ENCODE results near the gene DHX9. TPM values are rescaled to one million over a fixed set of nuclear protein-coding genes. Genes with fewer than 3 reads are reported as not detected.

DHX9 gene
- total and polyA plus RNA-seq, 10 of the 15 experiments (the other 5 are each of a cell fraction or from before 2014, with no cell fraction given), result 90.7 to 234 (median 217) TPM

GRCh38 chr1:182848736-182849135, 9.6 kb downstream of the DHX9 start:
- no peaks in the 10 kb centered on the region for H3K27me3 ChIP-seq (replicated peaks in 1 of 2; ENCODE audit: control insufficient read depth in 2 of 2, insufficient read depth in 2 of 2, low read length in 1 of 2)
- H3K79me2 ChIP-seq (ENCODE audit: control insufficient read depth, insufficient read depth, low read length), result peaks cover 73% of the 10 kb centered on the region
- no TSS peak for BruUV-seq (replicated peaks)
- ChIA-PET SMC1A (ENCODE audit: uncharacterized antibody, unreplicated experiment) (no interaction called here), CTCF (no interaction called here), RAD21 (ENCODE audit: unreplicated experiment) (no interaction called here), POLR2A (no interaction called here)
- intact Hi-C loops (cut with micrococcal nuclease; ENCODE audit: unreplicated experiment) (loop anchor here (5.0 kb wide), 1 partner anchor 39 kb away; no protein-coding TSS in a partner anchor), in situ Hi-C loops (cut with MboI) (no loop called here)
- H3K9me3 ChIP-seq (replicated peaks; ENCODE audit: control insufficient read depth, insufficient read depth, low read length), result no peaks in the 10 kb centered on the region
- peaks cover 15% of the 10 kb centered on the region for H3K4me1 ChIP-seq (ENCODE audit: control insufficient read depth, insufficient read depth, low read length)
- H4K20me1 ChIP-seq (ENCODE audit: control insufficient read depth, insufficient read depth), result peaks cover 16% of the 10 kb centered on the region
- no peak overlapping the region for H2AFZ ChIP-seq (ENCODE audit: control insufficient read depth, low read depth, low read length)
- TF ChIP-seq IKZF1 (conservative IDR thresholded peaks at IDR 0.05), result no peak
- peak; percentile 34; the same call in 1 of the 2 replicates for TF ChIP-seq POLR2AphosphoS5 (IDR thresholded peaks at IDR 0.05; ENCODE audit: low read length)
- H3K9ac ChIP-seq (ENCODE audit: control insufficient read depth, insufficient read depth, low read length), result no peak overlapping the region
- ATAC-seq (peak; percentile 16; the same call in 2 of the 3 replicates), DNase-seq (ENCODE audit: low read depth, low spot score) (no peak), FAIRE-seq (no peak)
- WGBS (ENCODE audit: insufficient coverage, insufficient replicate concordance, low lambda C conversion rate, missing lambda C conversion rate), result 100% methylated on average over 2 of the region's 2 CpGs
- H3K27ac ChIP-seq (ENCODE audit: control insufficient read depth, insufficient read depth), result no peak overlapping the region
- H3K4me2 ChIP-seq (ENCODE audit: control insufficient read depth, insufficient read depth), result 0 out of 2 replicates have a peak overlapping the region, but pooled peaks have one; percentile 50
- no peak overlapping the region for H3K4me3 ChIP-seq
- H3K36me3 ChIP-seq (ENCODE audit: control insufficient read depth in 2 of 2, insufficient read depth in 2 of 2, low read length in 1 of 2), result peaks cover 11 to 52% of the 10 kb centered on the region in 2 experiments

- Histone ChIP-seq H3K36me3 (ENCODE audit: control insufficient read depth in 2 of 2, insufficient read depth in 2 of 2, low read length in 1 of 2) (peaks cover 12 to 53% of the 10 kb centered on the region in 2 experiments), H3K9me3 (replicated peaks; ENCODE audit: control insufficient read depth, insufficient read depth, low read length) (no peaks in the 10 kb centered on the region), H3K27ac (ENCODE audit: control insufficient read depth, insufficient read depth) (no peak overlapping the region), H3K27me3 (replicated peaks in 1 of 2; ENCODE audit: control insufficient read depth in 2 of 2, insufficient read depth in 2 of 2, low read length in 1 of 2) (no peaks in the 10 kb centered on the region), H3K4me2 (ENCODE audit: control insufficient read depth, insufficient read depth) (no peak overlapping the region), H3K4me1 (ENCODE audit: control insufficient read depth, insufficient read depth, low read length) (peaks cover 15% of the 10 kb centered on the region), H2AFZ (ENCODE audit: control insufficient read depth, low read depth, low read length) (no peak overlapping the region), H4K20me1 (ENCODE audit: control insufficient read depth, insufficient read depth) (peaks cover 14% of the 10 kb centered on the region), H3K4me3 (no peak overlapping the region), H3K9ac (ENCODE audit: control insufficient read depth, insufficient read depth, low read length) (no peak overlapping the region), H3K79me2 (ENCODE audit: control insufficient read depth, insufficient read depth, low read length) (peaks cover 57% of the 10 kb centered on the region)
- RAD21 ChIA-PET (ENCODE audit: unreplicated experiment), result no interaction called here
- POLR2A ChIA-PET, result no interaction called here
- DNase-seq (ENCODE audit: low read depth, low spot score), result no peak
- FAIRE-seq, result no peak
- SMC1A ChIA-PET (ENCODE audit: uncharacterized antibody, unreplicated experiment), result no interaction called here
- TF ChIP-seq PKNOX1 (IDR thresholded peaks at IDR 0.05) (no peak), ZBED1 (IDR thresholded peaks at IDR 0.05; ENCODE audit: borderline replicate concordance) (no peak), NR2C2 (IDR thresholded peaks at IDR 0.05; ENCODE audit: borderline replicate concordance, control insufficient read depth, insufficient read length, low read depth) (no peak), CBX3 (IDR thresholded peaks at IDR 0.05; ENCODE audit: borderline replicate concordance, low read depth) (no peak), ATF7 (IDR thresholded peaks at IDR 0.05; ENCODE audit: low read depth) (no peak), NBN (IDR thresholded peaks at IDR 0.05) (no peak), DPF2 (IDR thresholded peaks at IDR 0.05) (no peak), IKZF1 (conservative IDR thresholded peaks at IDR 0.05) (no peak), BRCA1 (IDR thresholded peaks at IDR 0.05; ENCODE audit: low read depth, low read length) (no peak), E4F1 (IDR thresholded peaks at IDR 0.05; ENCODE audit: borderline replicate concordance, partially characterized antibody) (no peak), SIX5 (IDR thresholded peaks at IDR 0.05; ENCODE audit: low read depth, low read length, severe bottlenecking) (no peak)
- BruUV-seq (replicated peaks), result no TSS peak
- no peak for ATAC-seq
- 91% methylated on average over 4 of the region's 4 CpGs for WGBS (ENCODE audit: insufficient coverage, insufficient replicate concordance, low lambda C conversion rate, missing lambda C conversion rate)
- intact Hi-C loops (cut with micrococcal nuclease; ENCODE audit: unreplicated experiment), result no loop called here
- in situ Hi-C loops (cut with MboI), result loop anchor here (5.0 kb wide), 1 partner anchor 37 kb away; no protein-coding TSS in a partner anchor
- CTCF ChIA-PET, result no interaction called here
Observed at GRCh38 chr1:182850319-182850718, 11.2 kb downstream of the DHX9 start.
